ENCODE results near the gene VPS13C. TPM values are rescaled to one million over a fixed set of nuclear protein-coding genes. Genes with fewer than 3 reads are reported as not detected.
A peak's percentile ranks its signal among the peaks of the same experiment; 100 is the strongest.

VPS13C gene
- total RNA-seq, 2 donors from 2014 or later: 92.0 to 93.0 TPM

DNA sequence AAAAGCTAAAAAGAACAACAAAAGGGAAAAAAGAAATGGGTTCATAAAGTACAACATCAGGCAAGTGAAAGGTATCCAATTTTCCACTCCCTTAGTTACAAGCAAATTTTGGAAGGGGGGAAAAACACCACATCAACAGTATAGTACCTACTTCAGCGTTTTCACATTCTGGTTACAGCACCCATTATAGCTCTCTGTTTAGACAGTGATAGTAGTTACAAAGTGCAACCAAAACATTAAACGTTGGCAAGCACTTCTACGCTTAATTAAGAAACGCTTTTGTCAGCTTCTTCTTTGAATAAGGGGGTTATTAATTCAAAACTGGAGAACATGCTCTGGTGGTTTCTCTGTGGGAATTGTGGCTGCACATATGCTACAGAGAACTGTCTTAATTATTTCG lies 180.2 kb downstream of the VPS13C start:
- H3K36me3 Mint-ChIP-seq: peaks cover 6% of the 10 kb centered on the region
- ATAC-seq (no peak), DNase-seq (ENCODE audit: low spot score) (no peak)
- no peaks in the 10 kb centered on the region for H3K4me1 Mint-ChIP-seq (ENCODE audit: low read depth in 2 of 2)
- H3K27me3 Mint-ChIP-seq: no peaks in the 10 kb centered on the region
- no peak overlapping the region for H3K27ac Mint-ChIP-seq
- H3K4me3 Mint-ChIP-seq: no peak overlapping the region
- no peaks in the 10 kb centered on the region for H3K9me3 Mint-ChIP-seq

GRCh38 chr15:61879219-61879618 lies 181.0 kb downstream of the VPS13C start:
- H3K4me3 Mint-ChIP-seq: no peak overlapping the region
- H3K27me3 Mint-ChIP-seq: no peaks in the 10 kb centered on the region
- DNase-seq (ENCODE audit: low spot score) (no peak), ATAC-seq (no peak)
- H3K4me1 Mint-ChIP-seq (ENCODE audit: low read depth in 2 of 2): no peaks in the 10 kb centered on the region
- H3K27ac Mint-ChIP-seq: no peak overlapping the region
- H3K36me3 Mint-ChIP-seq: peaks cover 6% of the 10 kb centered on the region
- H3K9me3 Mint-ChIP-seq: no peaks in the 10 kb centered on the region

GRCh38 chr15:61871926-61872522 lies 188.2 kb downstream of the VPS13C start:
- Mint-ChIP-seq H3K4me3 (no peak overlapping the region), H3K27me3 (no peaks in the 10 kb centered on the region), H3K9me3 (no peaks in the 10 kb centered on the region), H3K36me3 (peaks cover 25% of the 10 kb centered on the region), H3K4me1 (ENCODE audit: low read depth in 2 of 2) (peaks cover 0 to 4% of the 10 kb centered on the region in 2 donors), H3K27ac (no peak overlapping the region)
- no peak for DNase-seq (ENCODE audit: low spot score)
- ATAC-seq: no peak

DNA sequence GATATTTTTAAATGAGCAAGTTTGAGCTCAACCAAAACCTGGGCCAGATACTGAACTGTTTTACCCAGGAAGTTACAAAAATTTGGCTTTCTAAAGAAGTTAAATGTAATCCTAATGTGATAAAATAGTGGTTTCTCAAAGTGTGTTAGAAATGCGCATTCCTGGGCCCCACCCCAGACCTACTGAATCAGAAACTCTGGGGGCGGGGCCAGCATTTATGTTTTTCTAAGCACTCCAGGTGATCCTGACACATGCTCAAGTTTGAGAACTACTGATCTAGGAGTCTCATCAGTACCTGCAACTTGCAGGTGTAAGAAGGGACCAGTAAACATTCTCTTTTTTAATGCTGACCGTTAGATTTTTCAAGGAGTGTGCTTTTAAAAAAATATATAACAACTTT lies 190.6 kb downstream of the VPS13C start:
- no peak for DNase-seq (ENCODE audit: low spot score)
- peaks cover 0 to 4% of the 10 kb centered on the region in 2 donors for H3K4me1 Mint-ChIP-seq (ENCODE audit: low read depth in 2 of 2)
- H3K27ac Mint-ChIP-seq: no peak overlapping the region
- H3K9me3 Mint-ChIP-seq: no peaks in the 10 kb centered on the region
- peaks cover 19% of the 10 kb centered on the region for H3K36me3 Mint-ChIP-seq
- no peak for ATAC-seq
- no peak overlapping the region for H3K4me3 Mint-ChIP-seq
- H3K27me3 Mint-ChIP-seq: no peaks in the 10 kb centered on the region

DNA sequence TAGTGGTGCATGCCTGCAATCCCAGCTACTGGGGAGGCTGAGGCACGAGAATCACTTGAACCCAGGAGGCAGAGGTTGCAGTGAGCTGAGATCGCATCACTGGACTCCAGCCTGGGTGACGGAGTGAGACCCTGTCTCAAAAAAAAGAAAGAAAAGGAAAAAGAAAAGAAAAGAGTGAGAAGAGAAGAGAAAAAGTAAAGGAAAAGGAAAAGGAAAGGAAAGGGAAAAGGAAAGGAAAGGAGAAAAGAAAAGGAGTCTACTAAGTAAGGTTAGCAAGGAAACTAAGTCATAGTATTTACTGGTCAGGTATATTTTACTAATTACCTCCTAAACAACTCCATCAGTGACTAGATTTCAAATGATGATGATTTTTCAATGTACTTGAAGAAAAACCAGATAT lies 198.3 kb downstream of the VPS13C start:
- Mint-ChIP-seq H3K4me1 (ENCODE audit: low read depth in 2 of 2) (no peaks in the 10 kb centered on the region), H3K36me3 (no peaks in the 10 kb centered on the region), H3K27me3 (no peaks in the 10 kb centered on the region), H3K27ac (no peak overlapping the region), H3K4me3 (no peak overlapping the region), H3K9me3 (no peaks in the 10 kb centered on the region)
- ATAC-seq (no peak), DNase-seq (ENCODE audit: low spot score) (no peak)

DNA sequence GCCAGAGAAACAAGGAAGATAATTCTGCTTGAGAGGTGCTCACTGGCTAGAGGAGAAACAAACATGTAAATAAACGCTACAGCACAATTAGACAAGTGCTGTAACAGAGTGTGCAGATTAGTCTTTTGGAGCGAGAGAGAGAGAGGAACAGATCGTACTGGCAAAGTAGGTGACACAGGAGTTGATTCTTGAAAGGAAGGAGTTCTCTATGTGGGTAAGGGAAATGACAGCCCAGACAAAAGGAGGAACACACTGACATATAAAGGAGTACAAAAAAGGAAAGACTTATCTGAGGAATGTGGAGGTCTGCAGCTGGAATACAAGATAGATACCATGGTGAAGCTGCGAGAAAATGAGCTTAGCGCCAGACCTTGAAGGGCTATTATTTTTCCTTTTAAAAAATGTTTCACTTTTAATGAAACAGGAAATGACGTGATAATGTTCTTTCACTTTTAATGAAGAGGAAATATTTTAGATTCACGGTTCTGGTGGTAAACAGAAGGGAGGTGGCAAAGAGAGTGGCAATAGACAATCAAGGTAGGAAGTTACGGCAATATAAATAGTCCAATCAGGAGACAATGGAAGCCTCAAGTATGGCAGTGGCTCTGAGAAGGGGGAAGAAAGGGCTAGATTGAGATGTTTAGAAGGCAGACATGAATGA lies 202.9 kb downstream of the VPS13C start:
- H3K27me3 Mint-ChIP-seq: no peaks in the 10 kb centered on the region
- no peak for DNase-seq (ENCODE audit: low spot score)
- H3K9me3 Mint-ChIP-seq: no peaks in the 10 kb centered on the region
- no peak overlapping the region for H3K27ac Mint-ChIP-seq
- H3K4me1 Mint-ChIP-seq (ENCODE audit: low read depth in 2 of 2): peaks cover 0 to 4% of the 10 kb centered on the region in 2 donors
- ATAC-seq: peak; percentile 76 to 80
- no peak overlapping the region for H3K4me3 Mint-ChIP-seq
- H3K36me3 Mint-ChIP-seq: no peaks in the 10 kb centered on the region

GRCh38 chr15:61856295-61856694 lies 204.0 kb downstream of the VPS13C start:
- no peaks in the 10 kb centered on the region for H3K27me3 Mint-ChIP-seq
- H3K4me3 Mint-ChIP-seq: no peak overlapping the region
- DNase-seq (ENCODE audit: low spot score): no peak
- ATAC-seq: no peak
- no peaks in the 10 kb centered on the region for H3K36me3 Mint-ChIP-seq
- H3K9me3 Mint-ChIP-seq: no peaks in the 10 kb centered on the region
- no peak overlapping the region for H3K27ac Mint-ChIP-seq
- peaks cover 0 to 4% of the 10 kb centered on the region in 2 donors for H3K4me1 Mint-ChIP-seq (ENCODE audit: low read depth in 2 of 2)

- H3K36me3 Mint-ChIP-seq: no peaks in the 10 kb centered on the region
- H3K27ac Mint-ChIP-seq: no peak overlapping the region
- H3K27me3 Mint-ChIP-seq: no peaks in the 10 kb centered on the region
- ATAC-seq: no peak
- H3K4me3 Mint-ChIP-seq: no peak overlapping the region
- H3K9me3 Mint-ChIP-seq: no peaks in the 10 kb centered on the region
- no peak for DNase-seq (ENCODE audit: low spot score)
- peaks cover 0 to 7% of the 10 kb centered on the region in 2 donors for H3K4me1 Mint-ChIP-seq (ENCODE audit: low read depth in 2 of 2)
Measured at GRCh38 chr15:61853195-61853594, 207.1 kb downstream of the VPS13C start.

DNA sequence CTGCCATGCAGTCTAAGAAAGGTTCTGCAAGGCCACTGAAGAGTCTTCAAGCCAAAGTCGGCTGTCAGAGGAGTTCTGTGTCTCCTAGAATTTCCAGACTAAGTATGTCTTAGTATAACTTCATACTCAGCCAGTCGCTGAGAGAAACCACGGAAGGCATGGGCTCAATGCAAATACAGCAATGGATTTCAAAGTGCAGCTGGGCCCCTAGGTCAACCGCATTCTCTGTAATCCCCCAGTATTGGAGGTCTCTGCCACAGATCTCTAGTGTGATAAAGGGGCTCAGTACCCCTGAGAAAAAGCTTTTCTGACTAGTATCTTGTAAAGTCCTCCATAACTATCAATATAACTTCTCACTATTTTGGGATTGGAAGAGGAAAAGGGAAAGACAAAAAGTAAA lies 208.3 kb downstream of the VPS13C start:
- H3K36me3 Mint-ChIP-seq: no peaks in the 10 kb centered on the region
- no peak overlapping the region for H3K27ac Mint-ChIP-seq
- no peak for ATAC-seq
- H3K4me1 Mint-ChIP-seq (ENCODE audit: low read depth in 2 of 2): peaks cover 0 to 9% of the 10 kb centered on the region in 2 donors
- DNase-seq (ENCODE audit: low spot score): no peak
- H3K27me3 Mint-ChIP-seq: no peaks in the 10 kb centered on the region
- no peak overlapping the region for H3K4me3 Mint-ChIP-seq
- H3K9me3 Mint-ChIP-seq: no peaks in the 10 kb centered on the region

GRCh38 chr15:61849447-61849846 lies 210.8 kb downstream of the VPS13C start:
- Mint-ChIP-seq H3K27me3 (no peaks in the 10 kb centered on the region), H3K27ac (no peak overlapping the region)

DNA sequence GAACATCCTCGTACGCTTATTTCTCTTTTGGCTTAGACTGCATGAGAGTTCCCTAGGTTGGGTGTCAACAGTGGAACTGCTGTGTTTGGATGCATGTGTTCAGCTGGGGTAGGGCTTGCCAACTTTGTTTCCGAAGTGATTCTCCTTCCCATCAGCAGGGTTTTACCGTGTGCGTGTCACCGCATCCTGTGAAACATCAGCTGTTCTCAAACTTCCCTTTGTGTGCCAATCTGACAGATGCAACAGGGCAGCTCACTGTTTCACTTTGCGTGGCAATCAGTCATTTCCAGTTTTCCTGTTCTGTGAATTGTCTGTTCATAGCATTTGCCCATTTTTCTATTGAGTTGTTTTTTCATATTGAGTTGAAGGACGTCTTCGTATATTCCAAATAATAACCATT lies 218.8 kb downstream of the VPS13C start:
- H3K4me1 Mint-ChIP-seq (ENCODE audit: low read depth in 2 of 2): peaks cover 6 to 25% of the 10 kb centered on the region in 2 donors
- H3K36me3 Mint-ChIP-seq: peaks cover 14% of the 10 kb centered on the region
- peaks cover 23 to 36% of the 10 kb centered on the region in 2 donors for H3K27me3 Mint-ChIP-seq
- H3K9me3 Mint-ChIP-seq: no peaks in the 10 kb centered on the region
- peak overlapping the region; percentile 72 for H3K4me3 Mint-ChIP-seq
- DNase-seq (ENCODE audit: low spot score): no peak
- ATAC-seq: peak; percentile 28 to 86
- H3K27ac Mint-ChIP-seq: peak overlapping the region in 1 of 2 donors; percentile 69

More at GRCh38 chr15:61849447-61849846, 210.8 kb downstream of the VPS13C start:
- Mint-ChIP-seq H3K9me3 (no peaks in the 10 kb centered on the region), H3K36me3 (no peaks in the 10 kb centered on the region), H3K4me3 (no peak overlapping the region), H3K4me1 (ENCODE audit: low read depth in 2 of 2) (peaks cover 0 to 9% of the 10 kb centered on the region in 2 donors)
- ATAC-seq (no peak), DNase-seq (ENCODE audit: low spot score) (no peak)

DNA sequence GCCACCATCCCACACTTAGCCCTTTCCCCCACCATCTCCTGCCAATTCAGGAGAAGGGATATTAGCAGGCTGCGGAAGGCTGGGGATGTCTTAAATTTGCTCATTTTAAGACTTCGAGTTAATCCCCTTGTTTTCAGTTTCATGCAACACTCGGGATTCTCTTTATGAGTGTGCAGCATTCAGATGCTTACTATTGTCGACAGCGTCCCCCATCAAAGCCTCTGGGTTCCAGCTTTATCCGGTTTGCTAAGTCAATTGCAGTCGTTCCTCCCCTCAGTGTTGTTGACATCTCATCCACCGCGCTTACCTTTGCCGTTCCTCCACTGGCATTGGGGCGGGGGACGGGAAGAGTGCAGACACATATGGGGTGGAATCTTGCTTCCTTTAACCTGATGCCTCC lies 220.2 kb downstream of the VPS13C start:
- peaks cover 23 to 36% of the 10 kb centered on the region in 2 donors for H3K27me3 Mint-ChIP-seq
- peak in 1 of 2 donors; percentile 61 for ATAC-seq
- H3K27ac Mint-ChIP-seq: peak overlapping the region in 1 of 2 donors; percentile 58
- no peaks in the 10 kb centered on the region for H3K9me3 Mint-ChIP-seq
- DNase-seq (ENCODE audit: low spot score): no peak
- peaks cover 6 to 25% of the 10 kb centered on the region in 2 donors for H3K4me1 Mint-ChIP-seq (ENCODE audit: low read depth in 2 of 2)
- H3K36me3 Mint-ChIP-seq: peaks cover 14% of the 10 kb centered on the region
- H3K4me3 Mint-ChIP-seq: peak overlapping the region; percentile 68

- DNase-seq (ENCODE audit: low spot score): no peak
- ATAC-seq: no peak
- H3K27me3 Mint-ChIP-seq: peaks cover 23 to 36% of the 10 kb centered on the region in 2 donors
- peaks cover 6 to 25% of the 10 kb centered on the region in 2 donors for H3K4me1 Mint-ChIP-seq (ENCODE audit: low read depth in 2 of 2)
- peak overlapping the region; percentile 68 for H3K4me3 Mint-ChIP-seq
- H3K27ac Mint-ChIP-seq: peak overlapping the region in 1 of 2 donors; percentile 58
- peaks cover 14% of the 10 kb centered on the region for H3K36me3 Mint-ChIP-seq
- H3K9me3 Mint-ChIP-seq: no peaks in the 10 kb centered on the region
Measured at GRCh38 chr15:61839546-61839945, 220.7 kb downstream of the VPS13C start.

DNA sequence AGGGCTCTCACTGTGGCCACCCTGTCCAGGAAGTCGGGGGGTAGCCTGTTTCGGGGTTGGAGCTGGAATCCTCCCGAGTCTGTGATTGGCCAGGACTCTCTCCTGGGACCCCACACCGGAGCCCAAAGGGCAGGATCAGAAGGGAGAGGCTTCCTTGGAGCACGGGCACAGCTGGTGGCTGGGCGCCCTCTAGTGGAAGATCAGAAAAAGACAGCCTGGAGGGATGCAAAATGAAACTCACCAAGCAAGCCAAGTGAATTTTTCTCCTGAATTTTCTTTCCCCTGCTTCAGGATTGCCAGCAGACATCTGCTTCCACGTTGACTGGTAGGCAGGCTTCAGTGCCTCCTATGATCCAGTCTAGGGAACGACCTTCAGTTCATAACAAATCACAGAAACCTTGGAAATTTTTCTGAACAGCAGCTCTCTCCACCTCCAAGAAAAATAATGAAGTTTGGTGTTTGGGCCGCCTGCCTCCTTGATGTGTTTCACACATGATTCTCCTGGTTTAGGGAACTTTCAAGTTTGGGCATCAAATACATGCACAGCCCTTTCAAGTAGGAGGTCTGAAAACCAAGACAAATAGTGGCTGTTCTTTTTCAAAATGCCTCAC lies 224.6 kb downstream of the VPS13C start:
- ATAC-seq: peak in 1 of 2 donors; percentile 55
- H3K9me3 Mint-ChIP-seq: no peaks in the 10 kb centered on the region

More for the DNA sequence above, 224.6 kb downstream of the VPS13C start:
- H3K27ac Mint-ChIP-seq: no peak overlapping the region
- H3K36me3 Mint-ChIP-seq: no peaks in the 10 kb centered on the region
- H3K4me1 Mint-ChIP-seq (ENCODE audit: low read depth in 2 of 2): peaks cover 15% of the 10 kb centered on the region in 2 donors
- H3K27me3 Mint-ChIP-seq: peaks cover 12 to 14% of the 10 kb centered on the region in 2 donors
- peak; percentile 73 for DNase-seq (ENCODE audit: low spot score)
- no peak overlapping the region for H3K4me3 Mint-ChIP-seq
